ENCODE results near the gene DPF3. TPM values are rescaled to one million over a fixed set of nuclear protein-coding genes. Genes with fewer than 3 reads are reported as not detected.

Gene DPF3
- total and polyA plus RNA-seq, 5 donors from 2014 or later = 0.11 to 2.0 (median 0.49) TPM; not detected in 1

DNA sequence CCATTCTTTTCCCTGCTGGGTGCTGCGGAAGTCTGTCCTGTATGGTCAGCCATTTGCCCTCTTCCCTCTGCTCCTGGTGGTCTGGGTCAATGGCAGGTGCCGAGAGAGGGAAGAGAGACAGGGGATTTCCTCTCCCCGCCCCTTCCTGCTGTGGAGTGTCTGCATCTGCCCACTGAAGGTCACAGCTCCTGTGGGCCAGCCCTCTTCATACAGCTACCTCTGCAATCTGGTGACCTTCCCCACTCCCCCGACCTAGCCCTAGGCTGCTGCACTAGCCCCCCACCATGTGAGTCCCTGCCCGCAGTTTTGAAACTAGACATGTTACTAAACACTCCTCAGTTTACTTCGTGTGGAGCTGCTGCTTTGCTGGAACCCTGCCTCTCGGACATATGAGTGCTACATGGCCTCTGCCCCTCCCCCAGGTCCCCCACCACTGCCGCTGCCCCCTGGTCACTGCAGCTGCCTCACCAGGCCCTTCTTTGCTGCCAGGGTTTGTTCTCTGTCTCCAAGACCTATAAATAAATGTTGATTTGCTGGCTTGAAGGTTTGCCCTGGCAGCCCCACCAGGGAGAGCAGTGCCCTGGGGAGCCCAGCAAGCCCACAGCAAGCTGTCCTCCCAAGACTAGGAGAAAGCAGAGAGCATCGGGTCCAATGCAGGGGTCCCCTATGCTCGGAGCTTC lies 102.9 kb downstream of the DPF3 start:
- Histone ChIP-seq H3K9me3 (ENCODE audit: control insufficient read depth in 2 of 2, low read length in 2 of 2) (no peaks in the 10 kb centered on the region), H3K4me1 (ENCODE audit: control insufficient read depth, insufficient read depth, low read length, poor library complexity, severe bottlenecking) (no peaks in the 10 kb centered on the region), H3K4me3 (ENCODE audit: low read depth, low read length) (no peak overlapping the region), H3K27me3 (ENCODE audit: control insufficient read depth, insufficient read depth, low read length) (no peaks in the 10 kb centered on the region), H3K36me3 (ENCODE audit: control insufficient read depth, insufficient read depth, low read length) (no peaks in the 10 kb centered on the region), H3K27ac (ENCODE audit: insufficient read depth, low read length, poor library complexity, severe bottlenecking) (no peak overlapping the region)
- ATAC-seq (ENCODE audit: low read depth in 2 of 2) (no peak), DNase-seq (no peak)
- Mint-ChIP-seq H3K4me3 (no peak overlapping the region), H3K4me1 (peaks cover 0 to 4% (median 2%) of the 10 kb centered on the region in 4 donors), H3K27me3 (peaks cover 8% of the 10 kb centered on the region), H3K36me3 (no peaks in the 10 kb centered on the region), H3K27ac (peak overlapping the region in 1 of 3 donors; percentile 62), H3K9me3 (no peaks in the 10 kb centered on the region)

DNA sequence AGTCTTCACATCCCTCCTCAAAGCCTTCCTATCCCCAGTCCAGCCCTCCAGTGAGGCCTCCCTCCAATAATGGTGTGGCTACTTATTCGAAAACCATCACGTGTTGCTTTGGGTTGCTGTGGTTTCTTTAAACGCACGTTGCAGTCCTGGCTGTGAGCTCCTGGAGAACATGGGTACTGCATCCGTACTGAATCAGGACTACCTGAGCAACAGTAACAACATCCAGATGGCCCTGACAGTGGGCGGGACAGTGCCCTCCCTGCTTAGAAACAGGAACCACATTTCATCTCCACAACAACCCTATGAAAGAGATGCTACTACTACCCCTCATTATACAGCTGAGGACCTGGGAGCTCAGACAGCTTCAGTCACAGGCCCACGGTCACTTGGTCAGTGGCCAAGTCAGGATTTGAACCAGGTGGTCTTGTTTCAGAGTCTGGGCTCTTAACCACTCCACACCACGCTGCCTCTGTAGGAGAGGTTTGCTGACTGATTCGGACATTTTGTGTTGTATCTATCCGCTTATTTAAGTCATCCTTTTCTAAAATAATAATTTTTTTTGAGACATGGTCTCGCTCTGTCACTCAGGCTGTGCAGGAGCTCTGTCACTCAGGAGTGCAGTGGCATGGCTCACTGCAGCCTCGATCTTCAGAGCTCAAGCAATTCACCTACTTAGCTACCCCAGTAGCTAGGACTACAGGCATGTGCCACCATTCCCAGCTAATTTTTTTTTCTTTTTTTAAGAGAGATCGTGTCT lies 104.8 kb downstream of the DPF3 start:
- no peak for DNase-seq
- ATAC-seq (ENCODE audit: low read depth in 2 of 2) = no peak
- H3K4me3 Mint-ChIP-seq = no peak overlapping the region
- peaks cover 0 to 4% (median 2%) of the 10 kb centered on the region in 4 donors for H3K4me1 Mint-ChIP-seq
- H3K9me3 Mint-ChIP-seq = no peaks in the 10 kb centered on the region
- H3K27me3 Mint-ChIP-seq = peaks cover 4% of the 10 kb centered on the region
- no peak overlapping the region for H3K27ac Mint-ChIP-seq
- no peaks in the 10 kb centered on the region for H3K27me3 ChIP-seq (ENCODE audit: control insufficient read depth, insufficient read depth, low read length)
- H3K9me3 ChIP-seq (ENCODE audit: control insufficient read depth in 2 of 2, low read length in 2 of 2) = no peaks in the 10 kb centered on the region
- H3K4me3 ChIP-seq (ENCODE audit: low read depth, low read length) = no peak overlapping the region
- H3K27ac ChIP-seq (ENCODE audit: insufficient read depth, low read length, poor library complexity, severe bottlenecking) = no peak overlapping the region
- no peaks in the 10 kb centered on the region for H3K4me1 ChIP-seq (ENCODE audit: control insufficient read depth, insufficient read depth, low read length, poor library complexity, severe bottlenecking)
- H3K36me3 Mint-ChIP-seq = no peaks in the 10 kb centered on the region
- no peaks in the 10 kb centered on the region for H3K36me3 ChIP-seq (ENCODE audit: control insufficient read depth, insufficient read depth, low read length)

DNA sequence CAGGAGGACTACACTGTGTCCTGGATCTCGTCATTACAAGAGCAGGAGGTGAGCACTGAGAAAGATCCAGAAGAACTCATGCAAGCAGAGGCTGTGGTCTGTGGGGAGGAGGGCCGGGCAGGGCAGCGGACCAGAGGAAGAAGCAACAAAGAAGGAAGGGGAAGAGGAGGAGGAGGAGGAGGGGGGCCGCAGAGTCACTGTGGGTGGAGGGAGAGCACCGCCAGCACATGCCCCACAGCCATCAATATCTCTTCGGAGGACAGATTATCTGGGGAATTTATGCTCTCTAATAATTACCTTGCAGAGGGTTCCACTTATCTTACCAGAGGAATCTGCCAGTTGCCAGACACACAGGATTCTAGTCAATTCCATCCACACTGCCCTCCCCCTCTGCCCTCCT lies 105.6 kb downstream of the DPF3 start:
- Mint-ChIP-seq H3K9me3 (peaks cover 0 to 3% (median 0%) of the 10 kb centered on the region in 7 donors), H3K36me3 (no peaks in the 10 kb centered on the region), H3K4me3 (no peak overlapping the region), H3K27ac (no peak overlapping the region), H3K4me1 (peaks cover 0 to 4% (median 2%) of the 10 kb centered on the region in 4 donors), H3K27me3 (peaks cover 4% of the 10 kb centered on the region)
- Histone ChIP-seq H3K4me1 (ENCODE audit: control insufficient read depth, insufficient read depth, low read length, poor library complexity, severe bottlenecking) (no peaks in the 10 kb centered on the region), H3K9me3 (ENCODE audit: control insufficient read depth in 2 of 2, low read length in 2 of 2) (no peaks in the 10 kb centered on the region), H3K27me3 (ENCODE audit: control insufficient read depth, insufficient read depth, low read length) (no peaks in the 10 kb centered on the region), H3K4me3 (ENCODE audit: low read depth, low read length) (no peak overlapping the region), H3K27ac (ENCODE audit: insufficient read depth, low read length, poor library complexity, severe bottlenecking) (no peak overlapping the region), H3K36me3 (ENCODE audit: control insufficient read depth, insufficient read depth, low read length) (no peaks in the 10 kb centered on the region)
- ATAC-seq (ENCODE audit: low read depth in 2 of 2) = no peak
- no peak for DNase-seq

DNA sequence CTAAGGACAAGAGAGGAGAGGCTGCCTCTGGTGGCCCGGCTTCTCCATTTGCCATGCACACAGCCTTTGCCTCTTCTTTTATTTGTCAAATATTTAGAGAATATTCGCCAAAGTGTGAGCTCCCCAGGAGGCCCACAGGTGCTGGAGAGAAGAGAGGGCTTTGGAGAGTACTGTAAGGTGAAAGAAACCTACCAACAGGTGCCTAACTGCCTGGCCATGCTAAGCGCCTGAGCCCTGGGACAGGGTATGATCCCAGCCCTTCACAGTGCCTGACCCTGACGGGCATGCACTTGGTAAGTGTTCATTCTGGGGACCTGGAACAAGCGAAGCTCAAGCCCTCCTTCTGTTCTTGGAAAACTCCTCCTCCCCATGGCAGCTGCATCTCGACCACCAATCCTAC lies 106.1 kb downstream of the DPF3 start:
- no peaks in the 10 kb centered on the region for H3K9me3 ChIP-seq (ENCODE audit: control insufficient read depth in 2 of 2, low read length in 2 of 2)
- Mint-ChIP-seq H3K27me3 (peaks cover 4% of the 10 kb centered on the region), H3K9me3 (peaks cover 0 to 5% (median 0%) of the 10 kb centered on the region in 7 donors), H3K36me3 (no peaks in the 10 kb centered on the region), H3K4me3 (no peak overlapping the region), H3K4me1 (peaks cover 0 to 4% (median 4%) of the 10 kb centered on the region in 4 donors), H3K27ac (no peak overlapping the region)
- no peaks in the 10 kb centered on the region for H3K36me3 ChIP-seq (ENCODE audit: control insufficient read depth, insufficient read depth, low read length)
- H3K4me1 ChIP-seq (ENCODE audit: control insufficient read depth, insufficient read depth, low read length, poor library complexity, severe bottlenecking) = no peaks in the 10 kb centered on the region
- no peak overlapping the region for H3K4me3 ChIP-seq (ENCODE audit: low read depth, low read length)
- no peaks in the 10 kb centered on the region for H3K27me3 ChIP-seq (ENCODE audit: control insufficient read depth, insufficient read depth, low read length)
- DNase-seq (no peak), ATAC-seq (ENCODE audit: low read depth in 2 of 2) (no peak)
- H3K27ac ChIP-seq (ENCODE audit: insufficient read depth, low read length, poor library complexity, severe bottlenecking) = no peak overlapping the region

DNA sequence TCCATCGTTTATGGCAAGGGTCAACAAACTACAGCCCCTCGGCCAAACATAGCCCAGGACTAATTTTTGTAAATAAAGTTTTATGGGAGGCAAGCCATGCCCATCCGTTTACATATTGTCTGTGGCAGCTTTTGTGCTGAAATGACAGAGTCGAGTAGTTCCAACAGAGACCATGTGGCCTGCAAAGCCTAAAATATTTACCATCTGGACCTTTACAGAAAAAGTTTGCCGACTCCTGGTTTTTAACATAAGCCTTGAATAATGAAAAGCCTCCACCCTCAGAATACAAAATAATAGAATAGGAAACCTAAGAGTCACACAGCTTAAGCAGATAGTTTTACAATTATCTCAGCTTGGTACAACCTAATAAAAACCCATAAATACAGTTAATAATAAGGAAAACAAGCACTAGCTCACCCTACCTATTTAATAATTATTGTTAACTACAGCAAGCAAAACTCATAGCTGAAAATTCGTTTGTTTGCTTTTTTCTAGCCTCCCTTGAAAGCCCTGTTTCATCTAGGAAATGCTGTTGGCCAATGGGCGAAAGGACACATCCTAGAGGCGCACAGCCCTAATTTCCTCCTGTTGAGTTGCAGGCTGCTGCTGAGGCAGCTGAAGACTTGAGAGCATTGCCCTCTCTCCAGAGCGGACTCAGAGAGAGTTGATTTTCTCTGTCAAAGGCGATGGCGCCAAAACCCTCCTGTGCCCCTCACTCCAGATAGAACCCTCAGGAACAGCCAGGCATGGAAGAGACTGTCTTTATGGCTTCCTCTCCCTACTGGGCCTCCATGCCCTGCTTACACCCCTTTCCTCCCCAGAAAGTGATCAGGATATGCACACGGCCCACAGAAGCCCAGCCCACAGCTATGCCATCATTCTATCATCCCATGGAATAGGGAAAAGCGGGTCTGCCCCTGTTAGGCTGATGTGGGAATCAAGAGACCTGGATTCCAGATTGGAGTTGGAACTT lies 107.2 kb downstream of the DPF3 start:
- Mint-ChIP-seq H3K4me3 (no peak overlapping the region), H3K9me3 (peaks cover 0 to 5% (median 0%) of the 10 kb centered on the region in 7 donors), H3K27me3 (peaks cover 4% of the 10 kb centered on the region), H3K27ac (no peak overlapping the region), H3K36me3 (no peaks in the 10 kb centered on the region), H3K4me1 (peaks cover 0 to 9% (median 5%) of the 10 kb centered on the region in 4 donors)
- no peaks in the 10 kb centered on the region for H3K9me3 ChIP-seq (ENCODE audit: control insufficient read depth in 2 of 2, low read length in 2 of 2)
- no peak overlapping the region for H3K27ac ChIP-seq (ENCODE audit: insufficient read depth, low read length, poor library complexity, severe bottlenecking)
- no peaks in the 10 kb centered on the region for H3K36me3 ChIP-seq (ENCODE audit: control insufficient read depth, insufficient read depth, low read length)
- no peaks in the 10 kb centered on the region for H3K27me3 ChIP-seq (ENCODE audit: control insufficient read depth, insufficient read depth, low read length)
- no peak for ATAC-seq (ENCODE audit: low read depth in 2 of 2)
- DNase-seq = no peak
- no peak overlapping the region for H3K4me3 ChIP-seq (ENCODE audit: low read depth, low read length)
- H3K4me1 ChIP-seq (ENCODE audit: control insufficient read depth, insufficient read depth, low read length, poor library complexity, severe bottlenecking) = no peaks in the 10 kb centered on the region

DNA sequence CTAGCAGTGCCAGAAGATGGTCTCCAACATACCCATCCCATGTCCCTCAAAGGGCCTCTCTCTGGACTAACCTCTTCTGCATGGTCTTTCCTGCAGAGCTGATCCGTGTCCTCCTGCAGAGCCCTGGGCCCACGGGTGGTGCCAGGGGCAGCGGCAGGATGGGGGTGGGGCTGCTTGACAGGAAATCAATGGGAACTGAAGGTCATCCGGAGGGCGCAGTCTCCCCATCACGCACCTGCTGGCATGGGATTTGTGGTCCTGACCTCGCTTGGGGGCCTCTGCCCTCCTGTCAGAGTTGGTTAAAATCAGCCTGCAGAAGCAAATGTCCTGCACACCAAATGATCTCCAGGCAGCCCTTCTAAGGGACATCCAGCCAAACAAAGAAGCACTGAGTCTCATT lies 110.2 kb downstream of the DPF3 start:
- Mint-ChIP-seq H3K4me1 (peaks cover 0 to 6% (median 2%) of the 10 kb centered on the region in 4 donors), H3K27ac (no peak overlapping the region), H3K27me3 (peaks cover 4% of the 10 kb centered on the region), H3K36me3 (no peaks in the 10 kb centered on the region), H3K4me3 (no peak overlapping the region), H3K9me3 (peaks cover 0 to 5% (median 0%) of the 10 kb centered on the region in 7 donors)
- no peaks in the 10 kb centered on the region for H3K36me3 ChIP-seq (ENCODE audit: control insufficient read depth, insufficient read depth, low read length)
- H3K27ac ChIP-seq (ENCODE audit: insufficient read depth, low read length, poor library complexity, severe bottlenecking) = no peak overlapping the region
- no peaks in the 10 kb centered on the region for H3K9me3 ChIP-seq (ENCODE audit: control insufficient read depth in 2 of 2, low read length in 2 of 2)
- H3K27me3 ChIP-seq (ENCODE audit: control insufficient read depth, insufficient read depth, low read length) = no peaks in the 10 kb centered on the region
- H3K4me3 ChIP-seq (ENCODE audit: low read depth, low read length) = no peak overlapping the region
- DNase-seq = no peak
- no peak for ATAC-seq (ENCODE audit: low read depth in 2 of 2)
- H3K4me1 ChIP-seq (ENCODE audit: control insufficient read depth, insufficient read depth, low read length, poor library complexity, severe bottlenecking) = no peaks in the 10 kb centered on the region

DNA sequence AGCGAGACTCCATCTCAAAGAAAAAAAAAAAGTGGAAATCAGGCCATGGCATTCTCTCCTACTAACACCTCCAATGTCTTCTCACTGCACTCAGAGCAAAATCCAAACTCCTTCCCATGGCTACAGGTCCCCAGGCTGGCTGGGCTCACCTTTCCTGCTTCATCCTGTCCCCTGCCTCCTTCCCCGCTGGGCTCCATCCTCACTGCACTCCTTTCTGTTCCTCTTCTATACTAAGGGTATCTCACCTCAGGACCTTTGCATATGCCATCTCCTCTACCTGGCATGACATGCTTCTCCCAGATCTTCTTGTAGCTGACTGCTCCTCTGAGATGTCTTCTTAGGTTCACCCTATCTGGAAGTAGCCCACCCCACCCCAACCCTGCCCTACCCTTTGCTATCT lies 111.1 kb downstream of the DPF3 start:
- H3K9me3 Mint-ChIP-seq = peaks cover 0 to 5% (median 0%) of the 10 kb centered on the region in 7 donors
- H3K4me1 Mint-ChIP-seq = peaks cover 0 to 6% (median 2%) of the 10 kb centered on the region in 4 donors
- DNase-seq (no peak), ATAC-seq (ENCODE audit: low read depth in 2 of 2) (no peak)
- Histone ChIP-seq H3K36me3 (ENCODE audit: control insufficient read depth, insufficient read depth, low read length) (no peaks in the 10 kb centered on the region), H3K9me3 (ENCODE audit: control insufficient read depth in 2 of 2, low read length in 2 of 2) (no peaks in the 10 kb centered on the region), H3K4me3 (ENCODE audit: low read depth, low read length) (no peak overlapping the region), H3K27ac (ENCODE audit: insufficient read depth, low read length, poor library complexity, severe bottlenecking) (no peak overlapping the region), H3K27me3 (ENCODE audit: control insufficient read depth, insufficient read depth, low read length) (no peaks in the 10 kb centered on the region), H3K4me1 (ENCODE audit: control insufficient read depth, insufficient read depth, low read length, poor library complexity, severe bottlenecking) (no peaks in the 10 kb centered on the region)
- no peak overlapping the region for H3K4me3 Mint-ChIP-seq
- peaks cover 4% of the 10 kb centered on the region for H3K27me3 Mint-ChIP-seq
- no peak overlapping the region for H3K27ac Mint-ChIP-seq
- H3K36me3 Mint-ChIP-seq = no peaks in the 10 kb centered on the region

All from CD4-positive, CD25-positive, alpha-beta regulatory T cell (primary cell).